Lower leg skin (tissue), 3 donors: Measurements from ENCODE around the gene CRELD2.

Experiments used
- CTCF ChIP-seq, 3 donors: fragments of 450-650 bp; IDR thresholded peaks; one replicate each; pipeline ENCODE4 v1.5.1; 2016; ENCODE audit warnings: antibody characterized with exemption in 3 of 3, mild to moderate bottlenecking in 3 of 3, moderate library complexity in 2 of 3
- POLR2A ChIP-seq, 2 donors: fragments of 450-650 bp; IDR thresholded peaks; one replicate each; pipeline ENCODE4 v1.6.1; 2016 to 2017; ENCODE audit warnings: antibody characterized with exemption in 2 of 2, mild to moderate bottlenecking in 1 of 2, moderate library complexity in 1 of 2

- TF ChIP-seq CTCF (IDR thresholded peaks at IDR 0.05) (no peak), POLR2A (IDR thresholded peaks at IDR 0.05) (no peak)
These were observed 15.9 kb downstream of the CRELD2 start for GRCh38 chr22:49934160-49934890.
